Suprapubic skin (tissue), 4 donors: Measurements from ENCODE around the gene ATP1A4.

Source experiments
- CTCF ChIP-seq, 2 donors: fragments of 200-600 bp in 1 of 2; fragments of 450-650 bp in 1 of 2; sonication (generic) in 1 of 2; IDR thresholded peaks; one replicate each; pipeline ENCODE4 v1.5.1; 2016 to 2019; ENCODE audit warnings: antibody characterized with exemption in 2 of 2, mild to moderate bottlenecking in 1 of 2, moderate library complexity in 1 of 2
- POLR2A ChIP-seq, 2 donors: fragments of 450-650 bp; IDR thresholded peaks; one replicate each; pipeline ENCODE4 v1.6.1; 2017; ENCODE audit warnings: antibody characterized with exemption in 2 of 2, mild to moderate bottlenecking in 2 of 2, moderate library complexity in 2 of 2
- POLR2AphosphoS5 ChIP-seq, 3 donors: sonication (generic); formaldehyde crosslinking; IDR thresholded peaks; one replicate each; pipeline ENCODE4 v1.6.1; 2017; ENCODE audit warnings: antibody characterized with exemption in 3 of 3

GRCh38 chr1:160161965-160162705 lies 10.7 kb downstream of the ATP1A4 start:
- TF ChIP-seq CTCF (IDR thresholded peaks at IDR 0.05) (no peak), POLR2AphosphoS5 (IDR thresholded peaks at IDR 0.05) (no peak), POLR2A (IDR thresholded peaks at IDR 0.05) (no peak)
